GM12875 (cell line): ENCODE data around the gene FBXO46.

ENCODE experiments used
- H3K4me3 ChIP-seq: one replicate; pipeline ENCODE4 v1.5.1; 2011; ENCODE audit warnings: low read depth, low read length, control low read depth
- TF ChIP-seq, protein P1 (sequence below): IDR thresholded peaks from 2 replicates; pipeline ENCODE4 v1.5.1; 2011; ENCODE audit warnings: low read depth, mild to moderate bottlenecking, control low read depth, inconsistent platforms, low read length, moderate library complexity, borderline replicate concordance; ENCODE audit not compliant: insufficient read depth

The FBXO46 gene

DNA sequence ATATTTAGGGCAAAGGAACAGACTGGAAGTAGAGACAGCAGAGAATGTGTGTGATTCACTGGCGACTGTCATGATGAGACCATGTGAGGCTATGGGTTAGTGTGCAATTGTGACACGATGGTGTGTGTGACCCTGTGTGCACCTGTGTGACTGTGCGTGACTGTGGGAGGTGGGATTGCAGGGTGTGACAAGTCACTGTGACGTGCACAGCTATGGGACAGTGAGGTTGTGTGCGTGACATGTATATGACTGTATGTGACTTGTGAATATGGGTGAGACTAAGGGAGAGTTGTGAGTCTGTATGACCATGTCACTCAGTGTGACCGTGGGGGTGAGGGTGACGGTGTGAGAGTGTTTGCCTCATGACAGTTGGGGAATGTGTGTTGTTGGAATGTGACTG, 66.1 kb downstream of the FBXO46 start:
- H3K4me3 ChIP-seq: no peak overlapping the region
- TF ChIP-seq, protein P1, sequence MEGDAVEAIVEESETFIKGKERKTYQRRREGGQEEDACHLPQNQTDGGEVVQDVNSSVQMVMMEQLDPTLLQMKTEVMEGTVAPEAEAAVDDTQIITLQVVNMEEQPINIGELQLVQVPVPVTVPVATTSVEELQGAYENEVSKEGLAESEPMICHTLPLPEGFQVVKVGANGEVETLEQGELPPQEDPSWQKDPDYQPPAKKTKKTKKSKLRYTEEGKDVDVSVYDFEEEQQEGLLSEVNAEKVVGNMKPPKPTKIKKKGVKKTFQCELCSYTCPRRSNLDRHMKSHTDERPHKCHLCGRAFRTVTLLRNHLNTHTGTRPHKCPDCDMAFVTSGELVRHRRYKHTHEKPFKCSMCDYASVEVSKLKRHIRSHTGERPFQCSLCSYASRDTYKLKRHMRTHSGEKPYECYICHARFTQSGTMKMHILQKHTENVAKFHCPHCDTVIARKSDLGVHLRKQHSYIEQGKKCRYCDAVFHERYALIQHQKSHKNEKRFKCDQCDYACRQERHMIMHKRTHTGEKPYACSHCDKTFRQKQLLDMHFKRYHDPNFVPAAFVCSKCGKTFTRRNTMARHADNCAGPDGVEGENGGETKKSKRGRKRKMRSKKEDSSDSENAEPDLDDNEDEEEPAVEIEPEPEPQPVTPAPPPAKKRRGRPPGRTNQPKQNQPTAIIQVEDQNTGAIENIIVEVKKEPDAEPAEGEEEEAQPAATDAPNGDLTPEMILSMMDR: no peak

DNA sequence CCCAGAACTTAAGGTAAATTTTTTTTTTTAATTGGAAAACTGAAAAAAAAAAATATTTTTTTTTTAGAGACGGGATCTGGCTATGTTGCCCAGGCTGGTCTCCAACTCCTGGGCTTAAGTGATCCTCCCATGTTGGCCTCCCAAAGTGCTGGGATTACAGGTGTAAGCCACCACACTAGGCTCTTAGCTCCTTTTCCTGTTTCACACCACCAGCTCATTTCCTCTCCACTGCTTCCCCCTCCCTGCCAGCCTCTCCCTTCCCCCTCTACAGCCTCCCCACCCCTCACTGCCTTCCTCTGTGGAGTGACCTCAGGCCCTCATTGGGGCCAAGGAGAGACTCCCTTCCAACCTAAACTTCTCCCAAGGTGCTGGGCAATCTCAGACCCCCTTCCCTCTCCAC, 66.9 kb downstream of the FBXO46 start:
- TF ChIP-seq, protein P1: no peak
- no peak overlapping the region for H3K4me3 ChIP-seq

DNA sequence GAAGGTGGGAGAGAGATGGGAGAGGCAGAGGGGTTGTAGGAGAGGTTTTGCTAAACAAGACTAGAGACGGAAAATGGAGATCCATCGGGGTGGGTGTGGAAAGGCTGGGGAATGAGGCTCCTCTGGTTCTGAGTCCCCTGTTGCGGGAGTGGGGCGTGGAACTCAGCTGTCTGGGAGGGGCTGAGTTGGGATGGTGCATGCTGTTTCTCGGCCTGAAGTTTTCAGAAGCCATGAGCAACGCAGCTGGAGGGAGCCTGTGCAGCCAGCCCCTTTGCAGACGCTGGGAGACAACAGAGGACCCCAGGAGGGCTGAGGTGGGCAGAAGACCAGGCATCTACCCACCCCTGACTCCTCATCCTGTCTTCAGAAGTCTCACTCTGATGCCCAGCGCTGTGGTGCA, 70.1 kb downstream of the FBXO46 start:
- no peak overlapping the region for H3K4me3 ChIP-seq
- TF ChIP-seq, protein P1: no peak
